GM12878 (cell line): Measurements from ENCODE around the gene TRIOBP. TPM values are rescaled to one million over a fixed set of nuclear protein-coding genes. Genes with fewer than 3 reads are reported as not detected.
A peak's percentile ranks its signal among the peaks of the same experiment; 100 is the strongest.

Source experiments
- CREM ChIP-seq: IDR thresholded peaks from 2 replicates; pipeline ENCODE4 v1.6.1; 2014; ENCODE audit warnings: antibody characterized with exemption, low read depth
- JUNB ChIP-seq: IDR thresholded peaks from 2 replicates; pipeline ENCODE4 v1.6.1; 2016; ENCODE audit warnings: antibody characterized with exemption, mild to moderate bottlenecking
- NFYB ChIP-seq: IDR thresholded peaks from 2 replicates; pipeline ENCODE4 v1.6.1; 2011; ENCODE audit warnings: low read depth, mild to moderate bottlenecking, low read length, improper control_type of control experiment, moderate library complexity; ENCODE audit not compliant: insufficient read depth
- POLR2AphosphoS5 ChIP-seq: IDR thresholded peaks from 2 replicates; pipeline ENCODE4 v1.6.1; 2011; ENCODE audit warnings: mild to moderate bottlenecking, low read length, inconsistent platforms
- RFX5 ChIP-seq: IDR thresholded peaks from 2 replicates; pipeline ENCODE4 v1.6.1; 2011; ENCODE audit warnings: low read depth, low read length, improper control_type of control experiment
- SPI1 ChIP-seq: IDR thresholded peaks from 2 replicates; pipeline ENCODE4 v1.6.1; 2011; ENCODE audit warnings: low read depth, mild to moderate bottlenecking, low read length, moderate library complexity, borderline replicate concordance; ENCODE audit not compliant: insufficient read depth
- STAT1 ChIP-seq: fragments of 450-650 bp; conservative IDR thresholded peaks from 2 replicates; pipeline ENCODE4 v1.6.1; 2014; ENCODE audit warnings: antibody characterized with exemption, mild to moderate bottlenecking
- TAF1 ChIP-seq: IDR thresholded peaks from 2 replicates; pipeline ENCODE4 v1.6.1; 2011; ENCODE audit warnings: mild to moderate bottlenecking, low read depth, low read length, borderline replicate concordance
- polyA plus RNA-seq, 11 experiments: library from polyadenylated mRNA; depleted of rRNA in 4 of 11; unstranded in 6 of 11; stranded (reverse) in 5 of 11; fragments of >200 nt; fragmentation: Nextera tagmentation in 4 of 11; fragmentation: Illumina TruSeq in 1 of 11; extraction: Ambion mirVana in 4 of 11; extraction: Trizol in 1 of 11; gene quantifications; 1 replicate in 1 of 11; 2 replicates in 10 of 11; pipeline versions ENCODE4 v1.2.1 to v1.2.3, GENCODE V29; 2011 to 2016; ENCODE audit warnings: inconsistent platforms in 2 of 11, missing spikeins in 2 of 11, low read depth in 1 of 11
- total RNA-seq, 4 experiments: library from RNA; depleted of rRNA in 3 of 4; stranded (reverse); fragments of >200 nt in 3 of 4; fragmentation: Illumina TruSeq in 1 of 4; extraction: Trizol in 1 of 4; gene quantifications; 2 replicates each; pipeline versions ENCODE4 v1.2.1 to v1.2.3, GENCODE V29; 2013 to 2021
- TF ChIP-seq, protein P1 (sequence below): IDR thresholded peaks from 2 replicates; pipeline ENCODE4 v1.6.1; 2011; ENCODE audit warnings: low read depth, mild to moderate bottlenecking, low read length, moderate library complexity, borderline replicate concordance; ENCODE audit errors: extremely low read depth

TRIOBP gene
- total and polyA plus RNA-seq, 10 of the 15 experiments (the other 5 are each of a cell fraction or from before 2014, with no cell fraction given) = 0.21 to 23.6 (median 11.9) TPM

GRCh38 chr22:37658133-37659065 lies 38.4 kb upstream of the TRIOBP start, which contains the start of gene PDXP (continued):
- TF ChIP-seq, protein P1, sequence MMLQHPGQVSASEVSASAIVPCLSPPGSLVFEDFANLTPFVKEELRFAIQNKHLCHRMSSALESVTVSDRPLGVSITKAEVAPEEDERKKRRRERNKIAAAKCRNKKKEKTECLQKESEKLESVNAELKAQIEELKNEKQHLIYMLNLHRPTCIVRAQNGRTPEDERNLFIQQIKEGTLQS = no peak
- TF ChIP-seq POLR2AphosphoS5 (peak; percentile 58; the same call in 1 of the 2 replicates), STAT1 (peak; percentile 72; the same call in 1 of the 2 replicates), RFX5 (peak; percentile 98), JUNB (no peak), NFYB (peak; percentile 96), CREM (peak; percentile 93), TAF1 (peak; percentile 49; the same call in 1 of the 2 replicates), SPI1 (no peak)
